ENCODE data around the gene TMEM62. TPM values are rescaled to one million over a fixed set of nuclear protein-coding genes. Genes with fewer than 3 reads are reported as not detected.

TMEM62 gene
- total and polyA plus RNA-seq, 2 of the 8 experiments (the other 6 are each of a cell fraction or from before 2014, with no cell fraction given), result 2.0 to 4.0 TPM

- Histone ChIP-seq H2BK20ac (ENCODE audit: low read length) (no peak overlapping the region), H3K36me3 (ENCODE audit: control insufficient read depth in 2 of 4, insufficient read depth in 4 of 4, low read length in 3 of 4) (peaks cover 0 to 7% (median 3%) of the 10 kb centered on the region in 4 experiments; a peak in 3 of 8 replicates), H3K56ac (replicated peaks; ENCODE audit: insufficient read length, low read depth, low read length) (no peak overlapping the region), H3K79me2 (ENCODE audit: control insufficient read depth in 1 of 2, insufficient read depth in 2 of 2, low read length in 2 of 2) (peaks cover 0 to 30% of the 10 kb centered on the region in 2 experiments; a peak in 2 of 4 replicates), H3K18ac (ENCODE audit: extremely low read depth, low read length) (no peak overlapping the region), H2BK15ac (ENCODE audit: low read length) (no peak overlapping the region), H2BK5ac (ENCODE audit: low read depth, low read length) (no peak overlapping the region), H4K20me1 (replicated peaks in 1 of 2; ENCODE audit: control insufficient read depth in 1 of 2, insufficient read depth in 2 of 2, low read length in 2 of 2) (no peaks in the 10 kb centered on the region), H3K9ac (replicated peaks in 1 of 4; ENCODE audit: extremely low read depth in 1 of 4, low read depth in 3 of 4, low read length in 3 of 4) (no peak overlapping the region), H3K14ac (ENCODE audit: insufficient read length) (no peak overlapping the region), H4K5ac (ENCODE audit: insufficient read length, low read depth, low read length) (no peak overlapping the region), H3K23ac (ENCODE audit: insufficient read length) (no peak overlapping the region), H3K27ac (ENCODE audit: low read depth, low read length) (no peak overlapping the region), H4K91ac (replicated peaks; ENCODE audit: insufficient read length, low read length) (no peak overlapping the region), H3K79me1 (ENCODE audit: low read depth, low read length) (no peaks in the 10 kb centered on the region), H2AFZ (ENCODE audit: low read length) (no peak overlapping the region), H3K4me1 (replicated peaks in 1 of 4; ENCODE audit: control insufficient read depth in 3 of 4, insufficient read depth in 4 of 4, low read length in 3 of 4) (0 out of 7 replicates have a peak, but pooled peaks cover 0 to 2% (median 0%) of the 10 kb centered on the region in 4 experiments), H3K4ac (replicated peaks; ENCODE audit: insufficient read length, low read depth, low read length) (no peak overlapping the region), H4K8ac (ENCODE audit: extremely low read depth, insufficient read depth, low read length) (no peak overlapping the region), H3K4me2 (ENCODE audit: insufficient read depth in 1 of 2, low read depth in 2 of 2, low read length in 2 of 2) (no peak overlapping the region), H3K9me3 (ENCODE audit: insufficient read depth in 2 of 2, low read depth in 1 of 2, low read length in 1 of 2) (no peaks in the 10 kb centered on the region), H2BK12ac (ENCODE audit: low read depth, low read length) (no peak overlapping the region), H2BK120ac (replicated peaks; ENCODE audit: low read depth, low read length) (no peak overlapping the region), H3K27me3 (replicated peaks in 1 of 4; ENCODE audit: control insufficient read depth in 3 of 4, extremely low read depth in 1 of 4, insufficient read depth in 3 of 4, low read length in 3 of 4) (no peaks in the 10 kb centered on the region), H3K23me2 (ENCODE audit: low read depth, low read length) (no peaks in the 10 kb centered on the region; the same call in 1 of the 2 replicates), H3K4me3 (ENCODE audit: extremely low read depth in 1 of 4, insufficient read depth in 2 of 4, low read depth in 3 of 4, low read length in 4 of 4) (no peak overlapping the region), H2AK5ac (ENCODE audit: low read depth, low read length) (no peak overlapping the region)
- no peak for DNase-seq (ENCODE audit: low read depth in 1 of 2, low spot score in 2 of 2)
- FAIRE-seq, result no peak
- 94% methylated on average over 6 of the region's 6 CpGs; no CpG with 5 or more reads in 1 of the 2 experiments for WGBS, 2 experiments (ENCODE audit: extremely low coverage in 1 of 2, insufficient coverage in 1 of 2, insufficient read length in 1 of 2, insufficient replicate concordance in 2 of 2, low coverage in 1 of 2, low lambda C conversion rate in 2 of 2, missing lambda C conversion rate in 1 of 2)
- CTCF ChIA-PET (ENCODE audit: partially characterized antibody), result interaction anchor here (0.8 kb wide), 1 partner anchor 173 kb away, joined by 3 read pairs; no protein-coding TSS in a partner anchor
- POLR2A ChIA-PET (ENCODE audit: partially characterized antibody), result interaction anchor here (1.7 kb wide), 1 partner anchor 8 kb away, joined by 3 read pairs; no protein-coding TSS in a partner anchor
- TF ChIP-seq JUN (IDR thresholded peaks at IDR 0.05; ENCODE audit: low read depth, low read length) (no peak), KDM1A (IDR thresholded peaks at IDR 0.05; ENCODE audit: borderline replicate concordance, low read length) (no peak), SIRT6 (IDR thresholded peaks at IDR 0.05; ENCODE audit: low read length) (no peak), CEBPB (IDR thresholded peaks at IDR 0.05; ENCODE audit: low read depth, low read length) (no peak), BCL11A (IDR thresholded peaks at IDR 0.05; ENCODE audit: low read depth in 2 of 2, low read length in 2 of 2) (no peak), TCF12 (IDR thresholded peaks at IDR 0.05; ENCODE audit: low read depth, low read length) (no peak), RNF2 (IDR thresholded peaks at IDR 0.05; ENCODE audit: borderline replicate concordance, low read depth, low read length, missing control alignments, poor library complexity, severe bottlenecking) (no peak), JUND (IDR thresholded peaks at IDR 0.05; ENCODE audit: low read length) (no peak), SIN3A (conservative IDR thresholded peaks at IDR 0.05 in 1 of 2, IDR thresholded peaks at IDR 0.05 in 1 of 2; ENCODE audit: low read depth in 1 of 2, low read length in 2 of 2) (no peak), CBX5 (IDR thresholded peaks at IDR 0.05; ENCODE audit: low read depth, low read length) (no peak)
- TF ChIP-seq, protein P1, sequence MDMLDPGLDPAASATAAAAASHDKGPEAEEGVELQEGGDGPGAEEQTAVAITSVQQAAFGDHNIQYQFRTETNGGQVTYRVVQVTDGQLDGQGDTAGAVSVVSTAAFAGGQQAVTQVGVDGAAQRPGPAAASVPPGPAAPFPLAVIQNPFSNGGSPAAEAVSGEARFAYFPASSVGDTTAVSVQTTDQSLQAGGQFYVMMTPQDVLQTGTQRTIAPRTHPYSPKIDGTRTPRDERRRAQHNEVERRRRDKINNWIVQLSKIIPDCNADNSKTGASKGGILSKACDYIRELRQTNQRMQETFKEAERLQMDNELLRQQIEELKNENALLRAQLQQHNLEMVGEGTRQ (IDR thresholded peaks at IDR 0.05; ENCODE audit: low read length), result no peak
Measured at GRCh38 chr15:43096411-43096810, 37.0 kb upstream of the TMEM62 start.
